Measurements from ENCODE around the gene BHLHA15.

DNA sequence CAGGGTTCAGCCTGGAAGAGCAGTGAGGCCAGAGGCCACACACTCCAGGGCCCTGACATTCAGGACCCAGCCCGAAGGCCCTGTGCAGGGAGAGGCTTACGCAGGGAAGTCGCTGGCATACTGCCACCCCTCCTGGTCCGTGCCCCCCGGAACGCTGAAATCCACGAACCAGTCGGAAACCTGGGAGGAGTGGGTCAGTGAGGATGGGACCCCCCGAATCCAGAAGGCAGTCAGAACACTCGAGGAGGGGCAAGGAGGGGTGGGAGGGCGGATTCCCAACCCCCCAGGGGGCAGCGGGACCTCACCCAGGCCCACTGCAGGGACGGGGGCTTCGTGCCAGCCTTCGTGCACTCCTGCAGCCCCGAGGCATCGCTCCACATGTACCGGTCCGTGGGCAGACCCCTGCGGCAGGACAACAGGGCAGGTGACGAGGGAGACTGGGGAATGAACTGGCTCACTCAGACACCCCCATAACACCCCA is 13.5 kb downstream of the BHLHA15 start:
- no peak for TF ChIP-seq POLR2A (IDR thresholded peaks at IDR 0.05)
- TF ChIP-seq, protein P1, sequence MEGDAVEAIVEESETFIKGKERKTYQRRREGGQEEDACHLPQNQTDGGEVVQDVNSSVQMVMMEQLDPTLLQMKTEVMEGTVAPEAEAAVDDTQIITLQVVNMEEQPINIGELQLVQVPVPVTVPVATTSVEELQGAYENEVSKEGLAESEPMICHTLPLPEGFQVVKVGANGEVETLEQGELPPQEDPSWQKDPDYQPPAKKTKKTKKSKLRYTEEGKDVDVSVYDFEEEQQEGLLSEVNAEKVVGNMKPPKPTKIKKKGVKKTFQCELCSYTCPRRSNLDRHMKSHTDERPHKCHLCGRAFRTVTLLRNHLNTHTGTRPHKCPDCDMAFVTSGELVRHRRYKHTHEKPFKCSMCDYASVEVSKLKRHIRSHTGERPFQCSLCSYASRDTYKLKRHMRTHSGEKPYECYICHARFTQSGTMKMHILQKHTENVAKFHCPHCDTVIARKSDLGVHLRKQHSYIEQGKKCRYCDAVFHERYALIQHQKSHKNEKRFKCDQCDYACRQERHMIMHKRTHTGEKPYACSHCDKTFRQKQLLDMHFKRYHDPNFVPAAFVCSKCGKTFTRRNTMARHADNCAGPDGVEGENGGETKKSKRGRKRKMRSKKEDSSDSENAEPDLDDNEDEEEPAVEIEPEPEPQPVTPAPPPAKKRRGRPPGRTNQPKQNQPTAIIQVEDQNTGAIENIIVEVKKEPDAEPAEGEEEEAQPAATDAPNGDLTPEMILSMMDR (IDR thresholded peaks at IDR 0.05) = no peak
